Measurements from ENCODE around the gene TSPAN4. TPM values are rescaled to one million over a fixed set of nuclear protein-coding genes. Genes with fewer than 3 reads are reported as not detected.

Gene TSPAN4
- total and polyA plus RNA-seq, 8 donors, result 46.9 to 132 (median 73.8) TPM

DNA sequence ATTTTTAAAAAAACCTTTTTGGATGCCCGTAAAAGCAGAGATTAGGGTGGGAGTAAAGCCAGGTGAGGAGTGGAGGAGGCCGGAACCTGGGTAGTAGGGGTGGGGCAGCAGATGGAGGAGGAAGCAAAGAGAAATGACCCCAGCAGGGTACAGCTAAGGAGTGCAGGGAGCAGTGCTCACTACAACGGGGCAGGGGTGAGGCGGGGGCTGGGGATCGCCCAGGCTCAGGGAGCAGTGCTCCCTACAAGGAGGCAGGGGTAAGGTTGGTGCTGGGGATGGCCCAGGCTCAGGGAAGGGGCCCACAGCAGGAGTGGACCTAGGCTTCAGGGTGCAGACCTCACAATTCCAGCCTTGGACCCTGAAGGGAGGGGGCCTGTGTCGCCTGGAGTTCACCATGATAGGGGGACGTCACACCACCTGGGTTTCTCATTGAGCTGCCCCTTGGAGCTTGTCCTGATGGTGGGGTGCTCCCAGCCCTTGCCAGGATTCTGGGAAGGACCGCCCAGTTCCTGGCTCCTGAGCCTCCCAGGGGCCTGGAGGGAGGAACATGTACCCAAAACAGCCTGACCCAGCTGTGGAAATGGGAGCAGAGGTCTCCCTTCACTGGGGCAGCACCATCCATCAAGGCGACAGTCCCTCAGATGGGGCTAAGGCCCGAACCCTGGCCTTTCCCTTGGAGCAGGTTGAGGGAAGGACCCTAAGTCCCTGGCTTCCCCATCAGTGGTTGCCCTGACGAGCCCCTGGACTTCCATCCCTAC, 26.8 kb upstream of the TSPAN4 start:
- no peak overlapping the region for H3K27ac ChIP-seq
- no peaks in the 10 kb centered on the region for H3K27me3 ChIP-seq
- no peak for ATAC-seq
- H3K36me3 ChIP-seq, result peaks cover 3 to 47% of the 10 kb centered on the region in 2 donors
- H3K4me1 ChIP-seq, result peaks cover 14 to 38% of the 10 kb centered on the region in 2 donors
- TF ChIP-seq CTCF (IDR thresholded peaks at IDR 0.05), result no peak
- no peak overlapping the region for H3K4me3 ChIP-seq
- H3K9me3 ChIP-seq, result no peaks in the 10 kb centered on the region
- intact Hi-C loops (cut with DNase I), result no loop called here
- DNase-seq, result no peak

- no peaks in the 10 kb centered on the region for H3K27me3 ChIP-seq
- no peak overlapping the region for H3K4me3 ChIP-seq
- ATAC-seq (no peak), DNase-seq (no peak)
- intact Hi-C loops (cut with DNase I), result no loop called here
- H3K36me3 ChIP-seq, result peaks cover 3 to 42% of the 10 kb centered on the region in 2 donors
- H3K9me3 ChIP-seq, result no peaks in the 10 kb centered on the region
- peaks cover 15 to 38% of the 10 kb centered on the region in 2 donors for H3K4me1 ChIP-seq
- TF ChIP-seq CTCF (IDR thresholded peaks at IDR 0.05), result no peak
- no peak overlapping the region for H3K27ac ChIP-seq
These were observed 26.2 kb upstream of the TSPAN4 start for GRCh38 chr11:816433-816779.

DNA sequence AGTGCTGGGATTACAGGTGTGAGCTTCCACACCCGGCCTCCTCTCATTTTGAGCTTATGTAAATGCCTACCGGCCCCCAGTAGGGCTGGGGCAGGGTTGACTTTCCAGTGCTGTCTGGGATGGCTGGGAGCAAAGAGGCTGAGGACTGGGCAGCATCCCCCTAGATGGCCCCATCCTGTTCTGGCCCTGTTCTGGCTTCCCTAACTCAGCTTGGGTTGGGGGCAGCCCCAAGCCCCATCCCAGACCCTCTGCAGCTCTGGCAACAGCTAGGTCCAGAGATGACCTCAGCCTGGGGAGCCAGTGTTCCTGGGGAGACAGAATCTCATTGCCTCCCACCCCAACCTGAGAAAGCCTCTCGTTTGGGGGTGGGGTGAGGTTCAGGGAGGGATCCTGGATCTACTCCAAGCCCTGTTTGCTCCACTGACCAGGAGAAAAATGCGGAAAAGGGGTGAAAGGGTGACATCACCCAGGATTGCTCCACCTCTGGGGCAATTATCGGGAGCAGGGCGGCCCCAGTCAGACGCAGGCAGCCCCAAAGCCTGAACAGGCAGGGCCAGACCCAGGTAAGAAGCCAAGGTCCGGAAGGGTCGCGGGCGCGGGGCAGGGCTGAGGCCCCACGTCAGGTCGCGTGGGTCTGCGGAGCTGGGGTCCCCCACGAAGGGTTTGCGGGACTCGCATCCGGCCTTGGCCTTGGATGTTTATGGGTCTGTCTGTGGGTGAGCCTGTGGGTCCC, 24.1 kb upstream of the TSPAN4 start, which contains the start of gene PNPLA2:
PNPLA2 (plus strand) TSS at position 519 of the 733 bp plus-strand sequence. CDS start 805 bp downstream, outside the sequence.
- peaks cover 0 to 34% of the 10 kb centered on the region in 2 donors for H3K36me3 ChIP-seq
- no peak for TF ChIP-seq CTCF (IDR thresholded peaks at IDR 0.05)
- no peaks in the 10 kb centered on the region for H3K27me3 ChIP-seq
- intact Hi-C loops (cut with DNase I), result no loop called here
- ATAC-seq (peak; percentile 41), DNase-seq (no peak)
- peak within 1 kb of the TSS; percentile 77 to 96 for H3K27ac ChIP-seq
- peak within 1 kb of the TSS; percentile 78 to 97 for H3K4me3 ChIP-seq
- H3K9me3 ChIP-seq, result no peaks in the 10 kb centered on the region
- H3K4me1 ChIP-seq, result peaks cover 22 to 44% of the 10 kb centered on the region in 2 donors

DNA sequence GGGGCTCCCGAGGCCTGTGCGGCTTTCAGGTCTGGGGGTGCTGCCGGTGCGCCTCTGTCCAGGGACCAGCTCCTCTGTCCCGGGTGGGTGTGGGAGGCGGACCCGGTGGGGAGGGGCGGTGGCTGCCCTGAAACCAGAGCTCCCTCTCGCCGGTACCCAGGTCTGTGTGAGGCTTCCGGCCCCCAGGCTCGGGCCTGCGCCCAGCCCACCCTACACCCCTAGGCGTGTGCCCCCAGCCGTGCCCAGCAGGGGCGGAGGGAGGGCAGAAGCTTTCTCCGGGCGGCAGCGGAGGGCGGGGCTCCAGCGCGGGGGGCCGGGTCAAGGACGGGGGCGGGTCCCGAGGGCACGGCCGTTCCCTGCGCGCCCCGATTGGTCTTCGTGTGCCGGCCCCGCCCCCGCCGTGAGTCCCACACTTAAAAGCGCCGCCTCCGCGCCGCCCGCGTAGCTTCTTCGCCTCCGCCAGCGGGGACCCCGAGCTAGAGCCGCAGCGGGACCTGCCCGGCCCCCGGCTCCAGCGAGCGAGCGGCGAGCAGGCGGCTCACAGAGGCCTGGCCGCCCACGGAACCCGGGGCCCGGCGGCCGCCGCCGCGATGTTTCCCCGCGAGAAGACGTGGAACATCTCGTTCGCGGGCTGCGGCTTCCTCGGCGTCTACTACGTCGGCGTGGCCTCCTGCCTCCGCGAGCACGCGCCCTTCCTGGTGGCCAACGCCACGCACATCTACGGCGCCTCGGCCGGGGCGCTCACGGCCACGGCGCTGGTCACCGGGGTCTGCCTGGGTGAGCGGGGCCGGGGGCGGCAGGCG, 23.3 kb upstream of the TSPAN4 start:
- Histone ChIP-seq H3K36me3 (peaks cover 0 to 35% of the 10 kb centered on the region in 2 donors), H3K9me3 (no peaks in the 10 kb centered on the region), H3K27me3 (no peaks in the 10 kb centered on the region), H3K4me3 (peak overlapping the region; percentile 78 to 97), H3K27ac (peak overlapping the region; percentile 77 to 96), H3K4me1 (peaks cover 22 to 46% of the 10 kb centered on the region in 2 donors)
- DNase-seq (peak; percentile 86 to 97 (median 92)), ATAC-seq (peak; percentile 88)
- peak in 1 of 2 donors; percentile 40 for TF ChIP-seq CTCF (IDR thresholded peaks at IDR 0.05)
- intact Hi-C loops (cut with DNase I), result no loop called here
